Activated CD4-positive, alpha-beta T cell treated with anti-CD3 and anti-CD28 coated beads, Interleukin-2, Interleukin-4, amounts not matched to agents 100 ng/mL and 50 ng/mL, durations not matched to agents 16 hours and 8 hours (primary cell): ENCODE results near the gene CAMTA1.

ENCODE experiments used
- DNase-seq: peaks from one replicate; pipeline ENCODE4 v3.0.0-alpha.2; 2020; ENCODE audit warnings: low spot score

CAMTA1 gene

GRCh38 chr1:7500381-7501083 lies 715.3 kb downstream of the CAMTA1 start:
- no peak for DNase-seq

- no peak for DNase-seq
Observed at GRCh38 chr1:7501084-7501491, 715.8 kb downstream of the CAMTA1 start.

GRCh38 chr1:7501723-7502603 lies 716.7 kb downstream of the CAMTA1 start:
- no peak for DNase-seq

- no peak for DNase-seq
Observed at GRCh38 chr1:7503691-7504437, 718.6 kb downstream of the CAMTA1 start.

- DNase-seq: no peak
Observed at GRCh38 chr1:7504438-7504720, 719.1 kb downstream of the CAMTA1 start.

- no peak for DNase-seq
Observed at GRCh38 chr1:7505094-7505770, 720.0 kb downstream of the CAMTA1 start.

GRCh38 chr1:7505771-7506453 lies 720.7 kb downstream of the CAMTA1 start:
- no peak for DNase-seq

GRCh38 chr1:7506454-7507284 lies 721.4 kb downstream of the CAMTA1 start:
- DNase-seq: no peak

- DNase-seq: no peak
Observed at GRCh38 chr1:7507285-7508019, 722.2 kb downstream of the CAMTA1 start.

GRCh38 chr1:7508052-7508933 lies 723.0 kb downstream of the CAMTA1 start:
- no peak for DNase-seq

- no peak for DNase-seq
Observed at GRCh38 chr1:7508934-7509519, 723.8 kb downstream of the CAMTA1 start.

GRCh38 chr1:7509598-7509997 lies 724.3 kb downstream of the CAMTA1 start:
- no peak for DNase-seq

- no peak for DNase-seq
Observed at GRCh38 chr1:7510389-7510931, 725.2 kb downstream of the CAMTA1 start.

GRCh38 chr1:7511381-7511780 lies 726.1 kb downstream of the CAMTA1 start:
- no peak for DNase-seq

- no peak for DNase-seq
Observed at GRCh38 chr1:7513081-7513480, 727.8 kb downstream of the CAMTA1 start.

GRCh38 chr1:7515175-7515574 lies 729.9 kb downstream of the CAMTA1 start:
- no peak for DNase-seq

- DNase-seq: no peak
Observed at GRCh38 chr1:7515904-7516303, 730.6 kb downstream of the CAMTA1 start.

- no peak for DNase-seq
Observed at GRCh38 chr1:7516341-7516740, 731.1 kb downstream of the CAMTA1 start.
